Stimulated activated CD4-positive, alpha-beta T cell treated with anti-CD3 and anti-CD28 coated beads, Interleukin-12 subunit alpha, Interleukin-12 subunit beta, amount 100 ng/mL, for 4 hours (primary cell): ENCODE measurements around the gene ZNF492.
A peak's percentile ranks its signal among the peaks of the same experiment; 100 is the strongest.
"Not testable (repeated sequence)": the region's sequence is repeated elsewhere in the genome, so short reads cannot be mapped to it uniquely, and the experiment has no call there.

ENCODE experiments used
- DNase-seq: peaks from one replicate; pipeline ENCODE4 v3.0.0-alpha.2; 2020

ZNF492 gene

DNA sequence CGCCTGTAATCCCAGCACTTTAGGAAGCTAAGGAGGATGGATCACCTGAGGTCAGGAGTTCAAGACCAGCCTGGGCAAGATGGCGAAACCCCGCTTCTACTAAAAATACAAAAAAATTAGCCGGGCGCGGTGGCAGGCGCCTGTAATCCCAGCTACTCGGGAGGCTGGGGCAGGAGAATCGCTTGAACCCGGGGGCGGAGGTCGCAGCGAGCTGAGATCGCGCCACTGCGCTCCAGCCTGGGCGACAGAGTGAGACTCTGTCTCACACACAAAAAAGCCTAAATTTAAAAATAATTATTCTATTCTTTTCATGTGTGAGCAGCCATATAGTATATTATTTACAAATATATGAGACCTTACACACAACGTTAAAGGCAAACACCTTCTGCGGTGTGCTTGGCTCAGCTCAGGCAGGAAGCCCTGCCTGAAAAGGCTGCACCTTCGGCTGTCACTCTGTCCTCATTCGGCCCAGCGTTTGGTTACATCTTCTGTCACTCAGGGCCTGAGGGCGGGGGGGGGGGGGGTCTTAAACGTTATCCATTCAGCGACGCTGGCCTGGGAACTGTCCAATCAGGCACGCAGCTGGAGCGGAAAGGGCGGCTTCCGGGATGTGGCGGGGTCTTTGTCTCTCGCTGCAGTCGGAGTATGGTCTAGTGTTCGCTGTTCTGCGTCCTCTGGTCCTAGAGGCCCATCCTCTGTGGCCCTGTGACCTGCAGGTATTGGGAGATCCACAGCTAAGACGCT, at the start of gene ZNF492:
ZNF492 (plus strand) TSS at position 619 of the 744 bp plus-strand sequence. CDS start 19,076 bp downstream, outside the sequence.
- peak; percentile 73 for DNase-seq

DNA sequence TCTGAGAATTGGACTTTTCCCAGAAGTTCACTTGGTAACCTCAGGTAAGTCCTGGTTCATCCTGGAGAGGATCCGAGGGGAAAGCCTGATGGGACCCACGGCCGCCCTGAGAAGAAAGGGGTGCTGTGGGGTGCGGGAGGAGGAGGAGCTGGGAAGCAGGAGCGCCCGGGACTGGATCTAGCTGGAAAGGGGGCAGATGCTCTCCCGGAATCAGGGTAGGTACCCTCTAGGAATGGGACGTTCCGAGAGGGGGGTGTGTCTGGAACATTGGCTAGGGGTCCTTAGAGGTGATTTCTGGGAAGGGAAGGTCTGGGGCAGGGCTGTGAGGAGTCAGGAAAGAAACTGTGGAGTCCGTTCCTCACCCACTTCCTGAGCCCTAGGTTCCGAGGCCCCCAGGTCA, 38.7 kb upstream of the ZNF492 start:
- DNase-seq, result no peak

DNA sequence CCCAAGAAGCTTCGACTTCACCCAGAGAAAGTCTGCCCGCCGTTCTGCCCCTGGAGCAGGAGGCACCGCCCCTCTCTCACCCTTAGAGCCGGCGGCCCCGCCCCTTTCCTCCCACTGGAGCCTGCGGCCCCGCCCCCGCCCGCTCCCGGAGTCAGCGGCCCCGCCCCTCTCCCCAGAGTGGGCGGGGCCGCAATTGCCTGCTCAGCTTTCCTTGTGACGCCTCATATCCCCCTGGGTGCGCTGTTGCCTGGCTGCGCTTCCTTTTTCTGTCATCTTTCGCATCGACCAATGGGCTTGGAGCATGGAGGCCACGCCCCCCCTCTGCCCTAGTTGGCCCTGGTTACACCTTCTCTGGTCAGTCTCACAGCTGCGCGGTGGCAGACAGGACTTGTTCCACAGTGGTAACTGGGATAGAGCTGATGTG, 38.2 kb upstream of the ZNF492 start:
- no peak for DNase-seq

DNA sequence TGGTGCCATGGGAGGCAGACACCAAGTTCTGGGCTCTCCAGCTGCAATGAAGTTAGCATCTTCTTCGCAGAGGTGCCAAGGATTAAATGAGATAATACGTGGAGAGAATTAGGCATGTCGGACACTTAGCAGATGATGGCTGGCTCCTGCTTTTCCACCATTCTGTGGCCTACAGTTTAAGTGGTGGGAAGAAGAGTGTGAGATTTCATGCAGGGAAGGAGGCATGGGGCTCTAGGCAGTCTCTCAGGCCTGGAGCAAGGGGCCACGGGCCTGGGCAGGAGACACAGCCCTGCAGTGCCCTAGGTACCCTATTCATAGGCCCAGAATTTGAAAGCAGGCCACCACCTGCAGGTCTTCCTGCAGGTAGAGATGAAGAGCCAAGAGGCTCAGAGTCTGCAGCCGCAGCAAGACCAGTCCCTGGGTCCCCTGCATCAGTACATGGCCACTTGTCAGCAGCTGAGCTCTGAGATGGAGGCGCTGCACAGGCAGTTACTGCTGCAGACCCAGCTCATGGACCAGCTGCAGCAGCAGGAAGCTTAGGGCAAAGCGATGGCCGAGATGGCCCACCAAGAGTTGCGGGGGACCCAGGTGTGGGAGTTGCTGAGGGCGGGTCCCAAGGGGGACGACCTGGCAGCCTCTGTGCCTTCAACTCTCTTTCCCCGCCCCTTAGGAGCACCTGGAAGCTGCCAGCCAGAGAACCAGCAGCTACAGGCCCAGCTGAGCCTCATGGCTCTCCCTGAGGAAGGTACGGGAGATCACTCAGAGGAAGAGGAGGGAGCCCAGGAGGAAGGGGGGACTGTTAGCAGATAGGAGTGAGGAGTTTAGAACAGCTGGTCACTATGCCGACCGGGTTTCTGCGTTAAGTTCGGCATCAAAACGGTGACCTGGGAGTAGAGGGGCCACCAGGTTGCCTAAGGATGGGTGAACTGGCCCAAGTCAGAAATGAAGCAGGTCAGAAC, 33.2 kb upstream of the ZNF492 start:
- DNase-seq, result no peak

DNA sequence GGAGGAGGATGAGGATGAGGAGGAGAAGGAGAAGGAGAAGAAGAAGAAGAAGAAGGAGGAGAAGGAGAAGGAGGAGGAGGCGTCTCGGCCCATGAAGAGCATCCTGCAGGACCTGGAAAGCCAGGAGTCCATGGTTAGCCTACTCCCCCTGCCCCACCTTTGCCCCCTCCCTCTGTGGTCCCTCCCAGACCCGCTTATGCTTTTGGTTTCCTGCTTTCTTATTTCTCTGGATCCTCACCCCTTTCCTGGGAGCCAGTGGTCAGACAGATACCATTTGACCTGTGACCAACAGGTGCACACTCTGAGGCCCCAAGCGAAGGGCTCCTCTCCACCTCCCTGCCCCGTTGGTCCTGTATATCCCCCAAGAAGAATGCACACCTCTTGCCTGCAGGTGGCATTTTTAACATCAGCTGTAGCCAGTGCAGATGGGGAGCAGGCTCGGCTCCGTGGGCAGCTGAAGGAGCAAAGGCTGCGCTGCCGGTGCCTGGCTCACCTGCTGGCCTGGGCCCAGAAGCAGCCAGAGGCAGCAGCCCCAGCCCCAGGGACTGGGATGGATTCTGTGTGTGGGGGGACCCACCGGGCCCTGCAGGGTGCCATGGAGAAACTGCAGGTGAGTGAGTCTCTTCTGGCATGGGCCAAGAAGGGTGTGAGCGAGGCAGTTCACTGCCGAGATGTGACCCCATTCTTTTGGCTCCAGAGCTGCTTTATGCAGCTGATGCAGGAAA, 32.1 kb upstream of the ZNF492 start:
- no peak for DNase-seq

DNA sequence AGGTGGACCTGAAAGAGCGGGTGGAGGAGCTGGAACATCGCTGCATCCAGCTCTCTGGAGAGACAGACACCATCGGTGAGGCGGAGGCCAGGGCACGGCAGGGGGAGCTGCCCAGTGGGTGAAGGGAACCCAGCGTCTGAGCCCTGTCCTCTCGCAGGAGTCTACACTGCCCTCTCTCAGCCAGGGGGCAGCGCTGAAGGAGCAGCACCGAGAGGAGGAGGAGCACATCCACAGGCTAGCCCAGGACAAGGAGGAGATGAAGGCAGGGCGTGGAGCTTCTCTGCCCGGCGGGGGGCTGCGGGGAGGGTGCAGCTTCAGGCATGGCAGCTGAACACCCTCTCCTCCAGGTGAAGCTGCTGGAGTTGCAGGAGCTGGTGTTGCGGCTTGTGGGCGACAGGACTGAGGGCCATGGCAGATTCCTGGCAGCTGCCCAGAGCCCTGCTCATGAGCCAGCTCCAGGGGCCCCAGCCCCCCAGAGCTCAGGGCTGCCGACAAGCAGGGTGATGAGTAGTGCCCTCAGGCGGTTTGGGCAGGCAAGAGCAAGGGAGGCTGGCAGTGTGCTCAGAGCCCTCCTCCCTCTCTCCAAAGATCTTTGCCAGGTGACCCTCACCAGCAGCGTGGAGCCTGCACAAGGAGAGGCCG, 31.4 kb upstream of the ZNF492 start:
- no peak for DNase-seq

DNA sequence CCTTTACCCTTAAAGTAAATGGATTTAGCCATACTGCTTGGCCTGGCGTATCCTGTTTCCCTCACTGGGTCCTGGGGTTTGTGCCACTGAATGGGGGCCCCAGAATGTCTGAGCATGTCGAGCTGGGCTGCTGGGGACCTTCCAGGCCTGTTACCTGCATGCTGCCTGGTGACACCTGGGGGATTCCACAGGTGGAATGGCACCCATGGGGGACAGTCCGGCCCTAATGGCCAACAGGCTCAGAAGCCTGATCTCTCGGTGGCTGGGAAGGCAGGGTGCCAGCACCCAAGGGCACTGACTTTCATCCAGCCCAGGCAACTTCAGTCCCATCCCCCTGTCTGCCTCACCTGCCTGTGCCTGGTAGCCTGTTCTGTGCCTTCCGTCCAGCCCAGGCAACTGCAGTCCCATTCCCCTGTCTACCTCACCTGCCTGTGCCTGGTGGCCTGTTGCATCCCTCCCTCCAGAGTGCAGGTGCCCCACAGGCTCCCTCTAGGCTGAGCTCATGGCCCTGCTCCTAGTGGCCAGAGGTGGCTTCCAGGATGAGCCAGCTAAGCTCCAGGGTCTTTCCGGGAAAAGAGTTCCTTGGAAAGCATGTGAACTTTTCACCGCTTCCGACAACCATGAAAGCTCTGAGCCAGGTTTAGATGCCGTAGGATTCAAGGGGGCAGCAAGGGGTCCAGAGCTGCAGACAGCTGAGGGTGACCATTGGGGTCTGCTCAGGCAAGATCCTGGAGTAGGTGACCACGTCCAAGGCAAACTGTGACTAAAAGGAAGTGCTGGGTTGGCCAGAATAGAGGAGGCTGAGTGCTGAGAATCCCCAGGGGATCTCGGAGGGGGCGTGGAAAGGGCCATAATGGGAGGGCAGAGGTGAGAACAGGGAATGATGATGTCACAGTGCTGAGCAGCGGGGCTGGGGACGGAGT, 30.3 kb upstream of the ZNF492 start:
- DNase-seq, result no peak

DNA sequence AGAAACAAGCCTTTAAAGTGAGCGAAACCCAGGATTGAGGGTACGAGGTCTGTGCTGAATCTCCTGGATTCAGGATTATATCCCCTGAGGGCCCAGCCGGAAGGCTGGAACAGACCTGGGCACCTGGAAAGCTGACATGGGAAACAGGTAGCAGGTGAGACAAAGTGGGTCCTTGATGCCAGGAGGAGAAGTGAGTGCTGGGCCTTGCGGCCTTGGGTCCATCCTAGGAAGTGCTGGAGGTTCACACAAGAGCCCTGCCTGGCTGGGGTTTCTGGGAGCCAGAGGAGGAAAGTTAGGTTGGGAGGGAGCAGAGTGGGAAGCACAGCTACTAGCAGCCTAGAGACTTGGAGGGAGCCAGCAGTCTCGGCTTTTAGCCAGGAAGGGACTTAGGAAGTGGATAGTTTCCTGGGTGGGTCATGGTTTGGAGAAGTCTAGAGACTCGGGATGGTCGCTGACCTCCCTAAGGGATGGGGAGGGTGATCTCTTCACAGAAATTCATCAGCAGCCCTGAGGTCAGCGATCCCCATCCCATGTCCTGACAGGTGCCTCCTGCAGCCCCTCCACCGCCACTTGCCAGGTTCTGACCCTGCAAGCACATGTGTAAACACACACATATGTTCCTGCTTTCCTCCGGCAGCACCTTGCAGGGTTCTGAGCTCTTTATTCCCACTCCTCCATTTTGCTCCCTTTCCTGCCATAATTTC, 29.4 kb upstream of the ZNF492 start:
- no peak for DNase-seq

DNA sequence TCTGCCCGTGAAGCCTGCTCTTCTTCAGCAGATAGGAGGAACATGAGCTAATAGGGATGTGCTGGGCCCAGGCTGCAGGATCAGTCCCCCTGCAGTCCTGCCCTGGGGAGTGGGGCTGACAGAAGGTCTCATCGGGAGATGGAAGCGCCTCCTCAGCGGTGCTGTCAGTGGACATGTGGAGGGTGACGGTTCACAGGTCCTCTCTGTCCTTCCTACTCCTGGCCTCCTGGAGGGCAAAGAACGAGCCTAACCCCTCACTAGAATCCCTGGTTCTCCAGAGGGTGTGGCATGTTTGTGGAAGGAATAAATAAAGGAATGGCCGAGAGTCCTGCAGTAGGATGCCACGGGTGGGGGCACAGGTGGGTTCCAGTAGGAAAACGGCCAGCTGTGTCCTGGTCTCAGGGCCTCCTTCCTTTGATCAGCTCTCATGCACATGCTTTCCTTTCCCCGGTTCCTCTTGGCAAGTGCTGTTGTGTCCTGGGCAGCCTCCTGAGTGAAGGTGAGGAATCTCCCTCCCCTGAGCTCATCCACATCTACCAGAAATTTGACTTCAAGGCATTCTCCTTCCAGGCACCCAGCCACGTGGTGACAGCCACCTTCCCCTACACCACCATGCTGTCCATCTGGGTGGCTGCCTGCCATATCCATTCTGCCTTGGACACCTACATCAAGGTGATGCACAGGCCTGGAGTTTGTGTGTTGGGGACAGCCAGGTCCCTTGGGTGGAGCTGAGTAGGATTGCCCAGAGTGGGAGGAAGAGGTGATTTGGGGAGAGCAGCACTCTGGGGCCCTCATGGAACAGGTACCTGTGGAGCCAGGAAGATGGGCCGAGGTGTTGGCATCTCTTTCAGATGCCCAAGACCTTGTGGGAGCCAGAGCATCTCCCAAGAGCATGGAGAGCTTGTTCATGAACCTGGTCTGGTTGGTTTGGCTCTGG, 28.6 kb upstream of the ZNF492 start:
- DNase-seq, result no peak

DNA sequence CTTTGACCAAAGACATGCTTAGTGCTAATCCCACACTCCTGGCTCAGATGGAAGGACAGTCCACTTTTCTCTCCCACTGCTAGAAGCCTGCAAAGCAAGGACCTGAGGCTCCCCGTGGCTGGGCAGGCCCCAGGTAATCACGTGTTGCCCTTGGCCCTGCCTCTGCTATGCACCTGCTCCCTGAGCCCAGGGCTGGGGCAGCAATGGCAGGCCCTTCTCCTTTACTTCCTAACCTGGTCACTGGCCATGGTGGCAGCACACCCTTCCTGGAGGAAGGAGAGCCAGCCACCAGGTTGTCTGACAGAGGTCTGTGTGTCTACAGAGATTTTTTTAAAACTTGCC, 27.9 kb upstream of the ZNF492 start:
- no peak for DNase-seq

DNA sequence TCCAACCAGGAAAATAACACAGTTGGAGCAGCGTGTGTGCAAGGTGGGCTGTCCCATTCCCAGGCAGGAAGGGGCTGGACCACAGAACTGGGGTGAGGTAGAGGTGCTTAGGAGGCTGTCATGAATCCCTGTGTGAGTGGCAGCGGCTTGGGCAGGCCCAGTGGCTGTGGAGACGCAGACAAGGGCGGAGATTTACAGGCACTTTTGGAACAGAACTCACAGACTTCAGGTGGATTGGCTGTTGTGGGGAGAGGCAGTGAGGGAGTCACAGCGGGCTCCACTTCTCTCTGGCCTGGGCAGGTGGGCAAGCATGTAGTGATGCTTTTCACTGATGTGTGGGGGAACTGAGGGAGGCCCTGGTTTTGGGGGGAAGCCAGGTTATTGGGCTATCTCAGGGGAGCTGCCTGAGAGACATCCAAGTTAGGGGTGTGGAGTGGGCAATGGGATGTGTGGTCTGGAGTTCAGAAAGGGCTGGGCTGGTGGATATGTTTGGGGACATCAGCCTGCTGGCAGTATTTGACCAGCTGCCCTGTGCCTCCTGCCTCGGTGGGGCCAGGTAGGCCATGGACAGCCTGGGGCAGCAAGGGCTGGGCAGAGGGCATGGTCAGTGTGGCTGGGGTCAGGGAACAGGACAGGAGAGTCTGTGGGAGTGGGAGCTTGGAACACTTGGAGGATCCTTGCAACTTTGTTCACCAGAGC, 27.0 kb upstream of the ZNF492 start:
- no peak for DNase-seq

DNA sequence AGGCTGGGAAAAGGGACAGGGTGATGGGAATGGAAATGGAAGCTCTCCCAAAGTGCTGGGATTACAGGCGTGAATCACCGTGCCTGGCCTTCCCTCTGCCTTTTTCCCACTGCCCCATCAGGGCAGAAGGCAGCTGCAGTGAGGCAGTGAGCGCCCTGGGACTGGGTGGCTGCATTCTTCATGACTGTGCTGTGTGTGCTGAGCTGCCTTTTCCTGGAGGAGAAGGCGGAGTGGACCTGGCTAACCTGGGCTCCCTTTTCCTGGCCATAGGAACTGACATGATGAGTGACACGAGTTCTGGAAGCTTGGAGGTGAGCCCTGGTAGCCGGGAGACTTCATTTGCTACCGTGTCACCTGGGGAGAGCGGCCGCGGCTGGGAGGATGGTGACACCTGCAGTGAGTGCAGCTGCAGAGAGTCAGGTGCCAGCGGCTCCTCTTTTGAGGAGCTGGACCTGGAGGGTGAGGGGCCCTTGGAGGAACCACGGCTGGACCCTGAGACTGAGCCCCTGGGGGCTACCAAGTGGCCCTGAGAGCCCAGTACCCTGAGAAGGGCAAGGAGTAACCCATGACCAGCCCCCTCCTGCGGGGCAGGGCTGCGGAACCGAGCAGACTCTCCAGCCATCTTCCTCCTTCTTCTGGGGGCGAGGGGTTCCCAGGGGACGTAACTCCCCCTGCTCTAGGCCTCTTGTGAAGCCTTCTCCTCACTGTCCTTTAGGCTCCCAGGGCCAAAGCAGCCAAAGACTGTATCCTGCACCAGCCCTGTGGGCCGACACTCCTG, 26.3 kb upstream of the ZNF492 start:
- DNase-seq, result no peak

DNA sequence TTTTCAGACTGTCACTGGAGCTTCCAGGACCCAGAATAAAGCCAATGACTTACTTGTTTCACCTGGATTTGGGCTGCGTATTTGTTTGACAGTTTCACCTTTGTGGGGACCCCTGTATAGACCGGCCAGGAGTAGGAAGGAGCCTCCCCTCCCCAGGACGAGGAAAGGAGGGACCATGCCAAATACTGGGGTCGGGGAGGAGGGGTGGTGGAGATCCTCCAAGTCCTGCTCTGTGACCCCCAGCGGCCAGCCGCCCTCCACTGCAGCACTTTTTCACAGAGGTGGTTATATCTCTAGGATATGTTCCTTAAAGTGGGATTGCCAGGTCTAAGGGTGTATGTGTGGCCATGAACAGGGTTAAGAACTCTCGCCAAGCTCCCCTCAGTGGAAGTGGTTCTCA, 25.7 kb upstream of the ZNF492 start:
- no peak for DNase-seq

DNA sequence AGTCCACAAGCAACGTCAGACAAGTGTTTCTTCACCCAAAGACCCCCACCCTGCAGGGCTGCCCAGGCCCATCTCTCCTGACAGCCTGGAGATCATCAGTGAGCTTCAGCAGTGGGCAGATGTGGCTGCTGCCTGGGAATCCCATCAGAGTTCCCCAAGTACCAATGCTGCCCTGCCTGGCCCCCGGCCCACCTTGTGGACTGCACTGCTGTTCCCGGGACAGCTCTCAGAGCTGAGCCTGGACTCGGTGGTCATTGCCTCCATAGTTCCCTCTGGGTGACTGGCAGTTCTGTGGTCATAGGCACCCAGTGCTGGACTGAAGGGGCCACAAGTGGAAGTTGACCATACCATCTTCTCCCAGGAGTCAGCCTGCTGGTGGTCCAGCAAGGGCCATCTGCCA, 24.5 kb upstream of the ZNF492 start:
- no peak for DNase-seq

DNA sequence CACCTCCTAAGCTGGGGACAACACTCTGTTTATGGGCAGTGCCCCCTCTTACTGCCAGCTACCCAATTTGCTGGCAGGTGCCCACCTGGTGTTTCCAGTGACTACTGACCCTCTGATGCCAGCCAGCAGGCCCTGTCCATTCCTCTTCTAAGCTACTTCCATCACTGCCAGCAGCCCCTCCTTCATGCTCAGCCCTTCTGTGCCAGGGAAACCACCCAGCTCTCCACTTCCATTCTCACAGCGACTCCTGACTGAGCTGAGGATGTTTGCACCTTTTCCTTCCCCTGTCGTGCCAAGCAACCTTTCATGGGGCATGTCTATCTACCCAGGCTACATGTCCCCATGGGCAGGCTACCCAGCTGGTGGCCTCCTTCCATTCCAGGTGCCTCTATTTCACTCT, 24.0 kb upstream of the ZNF492 start:
- no peak for DNase-seq

DNA sequence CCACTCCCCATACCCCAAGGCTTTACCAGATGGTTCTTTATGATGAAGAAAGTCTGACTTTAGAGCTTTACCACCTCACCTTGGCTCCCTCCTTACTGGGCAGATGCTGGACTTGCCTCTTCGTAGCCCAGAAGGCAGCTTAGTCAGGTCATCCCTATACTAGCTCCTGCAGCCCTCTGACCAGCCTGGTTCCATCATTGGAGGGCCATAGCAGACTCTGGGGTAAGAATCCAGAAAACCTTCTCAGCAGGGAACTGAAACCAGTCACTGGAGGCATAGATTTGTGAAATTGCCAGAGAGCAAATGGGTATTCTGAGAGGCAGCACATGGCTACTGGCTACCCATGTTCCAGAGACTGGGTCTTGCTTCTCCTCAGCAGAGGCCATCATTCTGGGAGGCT, 21.8 kb upstream of the ZNF492 start:
- no peak for DNase-seq

DNA sequence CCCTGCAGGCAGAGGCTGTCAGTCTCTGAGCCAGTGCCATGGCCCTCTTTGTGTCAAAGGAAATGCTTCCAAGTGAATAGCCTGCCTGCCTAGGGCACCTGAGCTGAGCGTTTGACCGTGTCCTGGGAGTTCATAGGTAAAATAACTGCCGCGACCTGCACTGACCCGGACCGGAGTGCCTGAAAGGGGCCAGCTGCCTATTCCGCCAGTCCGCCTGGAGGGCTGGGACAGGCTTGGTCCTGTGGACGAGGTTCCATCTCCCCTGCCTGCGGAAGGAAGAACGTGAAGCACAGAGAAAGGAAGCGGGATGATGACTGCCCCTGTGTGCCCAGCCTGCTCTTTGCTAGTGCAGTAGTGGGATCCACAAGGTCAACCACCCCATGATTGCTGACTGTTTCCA, 17.5 kb upstream of the ZNF492 start:
- no peak for DNase-seq

DNA sequence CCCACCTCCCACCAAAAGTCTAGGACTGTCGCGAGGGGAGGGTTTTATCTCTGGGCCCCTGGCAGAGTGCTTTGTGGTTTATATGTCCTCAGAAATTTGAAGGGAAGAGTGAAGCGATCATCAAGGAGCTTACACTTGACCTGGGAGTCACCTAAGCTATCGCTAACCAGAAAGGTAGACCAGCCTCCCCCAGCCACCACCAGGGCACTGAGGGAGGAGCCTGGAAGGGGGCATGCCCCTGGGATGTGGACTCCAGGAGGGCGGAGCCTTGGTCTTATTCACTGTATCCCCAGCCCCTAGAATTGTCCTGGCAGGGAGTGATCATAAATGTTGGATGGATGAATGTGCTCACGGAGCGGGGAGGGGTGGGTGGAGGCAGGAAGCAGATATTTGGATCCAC, 16.9 kb upstream of the ZNF492 start:
- not testable (repeated sequence) for DNase-seq
